ENCODE measurements around the gene TLE2.

TLE2 gene

GRCh38 chr19:3045191-3045590 lies 16.1 kb upstream of the TLE2 start:
- H3K36me3 ChIP-seq (ENCODE audit: low read length), result no peaks in the 10 kb centered on the region
- no peaks in the 10 kb centered on the region for H3K9me3 ChIP-seq (ENCODE audit: insufficient read depth, low read length)
- no peak overlapping the region for H3K9ac ChIP-seq (ENCODE audit: low read length)
- no peak overlapping the region for H3K27ac ChIP-seq (ENCODE audit: low read depth, low read length)
- no peak for TF ChIP-seq CTCF (IDR thresholded peaks at IDR 0.05; ENCODE audit: insufficient read depth, low read length, poor library complexity, severe bottlenecking)
- no peak for TF ChIP-seq EZH2phosphoT487 (conservative IDR thresholded peaks at IDR 0.05; ENCODE audit: low read length)
- H3K4me2 ChIP-seq (ENCODE audit: low read depth, low read length, poor library complexity, severe bottlenecking), result no peak overlapping the region
- no peaks in the 10 kb centered on the region for H3K9me2 ChIP-seq (replicated peaks; ENCODE audit: insufficient read depth, low read length)
- no peak overlapping the region for H2AFZ ChIP-seq (ENCODE audit: low read depth, low read length, severe bottlenecking)
- H3K27me3 ChIP-seq (ENCODE audit: low read length), result no peaks in the 10 kb centered on the region
- no peak overlapping the region for H3K4me3 ChIP-seq (ENCODE audit: insufficient read depth, low read length, poor library complexity, severe bottlenecking)
- no peaks in the 10 kb centered on the region for H3F3A ChIP-seq (ENCODE audit: insufficient read depth)
- H4K20me1 ChIP-seq (ENCODE audit: low read depth, low read length), result no peaks in the 10 kb centered on the region
- no peaks in the 10 kb centered on the region for H3K79me2 ChIP-seq (ENCODE audit: insufficient read depth, low read length)

- Histone ChIP-seq H3K4me3 (ENCODE audit: insufficient read depth, low read length, poor library complexity, severe bottlenecking) (no peak overlapping the region), H3K9me2 (replicated peaks; ENCODE audit: insufficient read depth, low read length) (no peaks in the 10 kb centered on the region), H3K9me3 (ENCODE audit: insufficient read depth, low read length) (no peaks in the 10 kb centered on the region), H3K79me2 (ENCODE audit: insufficient read depth, low read length) (no peaks in the 10 kb centered on the region), H3K4me2 (ENCODE audit: low read depth, low read length, poor library complexity, severe bottlenecking) (no peak overlapping the region), H3K36me3 (ENCODE audit: low read length) (no peaks in the 10 kb centered on the region), H3F3A (ENCODE audit: insufficient read depth) (no peaks in the 10 kb centered on the region), H3K27ac (ENCODE audit: low read depth, low read length) (no peak overlapping the region), H2AFZ (ENCODE audit: low read depth, low read length, severe bottlenecking) (no peak overlapping the region), H3K27me3 (ENCODE audit: low read length) (no peaks in the 10 kb centered on the region), H4K20me1 (ENCODE audit: low read depth, low read length) (no peaks in the 10 kb centered on the region), H3K9ac (ENCODE audit: low read length) (no peak overlapping the region)
- TF ChIP-seq EZH2phosphoT487 (conservative IDR thresholded peaks at IDR 0.05; ENCODE audit: low read length) (no peak), CTCF (IDR thresholded peaks at IDR 0.05; ENCODE audit: insufficient read depth, low read length, poor library complexity, severe bottlenecking) (no peak)
Observed at GRCh38 chr19:3042621-3043267, 13.7 kb upstream of the TLE2 start.

GRCh38 chr19:3041761-3042620 lies 12.9 kb upstream of the TLE2 start:
- Histone ChIP-seq H3K9me2 (replicated peaks; ENCODE audit: insufficient read depth, low read length) (no peaks in the 10 kb centered on the region), H3K27ac (ENCODE audit: low read depth, low read length) (no peak overlapping the region), H3K27me3 (ENCODE audit: low read length) (no peaks in the 10 kb centered on the region), H4K20me1 (ENCODE audit: low read depth, low read length) (no peaks in the 10 kb centered on the region), H3K4me3 (ENCODE audit: insufficient read depth, low read length, poor library complexity, severe bottlenecking) (no peak overlapping the region), H2AFZ (ENCODE audit: low read depth, low read length, severe bottlenecking) (no peak overlapping the region), H3K9me3 (ENCODE audit: insufficient read depth, low read length) (no peaks in the 10 kb centered on the region), H3K36me3 (ENCODE audit: low read length) (no peaks in the 10 kb centered on the region), H3K79me2 (ENCODE audit: insufficient read depth, low read length) (no peaks in the 10 kb centered on the region), H3K9ac (ENCODE audit: low read length) (no peak overlapping the region), H3K4me2 (ENCODE audit: low read depth, low read length, poor library complexity, severe bottlenecking) (no peak overlapping the region), H3F3A (ENCODE audit: insufficient read depth) (no peaks in the 10 kb centered on the region)
- TF ChIP-seq EZH2phosphoT487 (conservative IDR thresholded peaks at IDR 0.05; ENCODE audit: low read length) (no peak), CTCF (IDR thresholded peaks at IDR 0.05; ENCODE audit: insufficient read depth, low read length, poor library complexity, severe bottlenecking) (no peak)

Data from SU-DHL-6 (cell line).